Loucy (cell line): ENCODE measurements around the gene TOGARAM1.

ENCODE experiments used
- H2AFZ ChIP-seq: fragments of 200-600 bp; sonication (generic); 2 replicates; pipeline ENCODE4 v1.6.0; 2016; ENCODE audit warnings: antibody characterized with exemption, mild to moderate bottlenecking, low read length, moderate library complexity
- H3F3A ChIP-seq: fragments of 200-600 bp; 2 replicates; pipeline ENCODE4 v1.6.0; 2016; ENCODE audit warnings: antibody characterized with exemption, low read depth, mild to moderate bottlenecking
- H3K27me3 ChIP-seq: fragments of 200-600 bp; sonication (generic); 2 replicates; pipeline ENCODE4 v1.6.1; 2014; ENCODE audit warnings: low read length, mild to moderate bottlenecking; ENCODE audit not compliant: insufficient read depth, poor library complexity, severe bottlenecking
- H3K36me3 ChIP-seq: fragments of 200-600 bp; sonication (generic); 2 replicates; pipeline ENCODE4 v1.6.1; 2016; ENCODE audit warnings: low read length; ENCODE audit not compliant: insufficient read depth
- H3K4me1 ChIP-seq: fragments of 200-600 bp; sonication (generic); 2 replicates; pipeline ENCODE4 v1.5.1; 2014; ENCODE audit warnings: low read length, mild to moderate bottlenecking; ENCODE audit not compliant: insufficient read depth, poor library complexity, severe bottlenecking
- H3K4me2 ChIP-seq: fragments of 200-600 bp; sonication (generic); 2 replicates; pipeline ENCODE4 v1.6.0; 2014; ENCODE audit warnings: antibody characterized with exemption, low read length, low read depth, mild to moderate bottlenecking; ENCODE audit not compliant: poor library complexity, severe bottlenecking
- H3K4me3 ChIP-seq: fragments of 200-600 bp; sonication (generic); 2 replicates; pipeline ENCODE4 v1.5.1; 2014; ENCODE audit warnings: low read length, mild to moderate bottlenecking, mixed read lengths; ENCODE audit not compliant: poor library complexity, severe bottlenecking
- H3K79me2 ChIP-seq: fragments of 200-600 bp; sonication (generic); 2 replicates; pipeline ENCODE4 v1.6.1; 2014; ENCODE audit warnings: low read length; ENCODE audit not compliant: insufficient read depth
- H3K9ac ChIP-seq: fragments of 200-600 bp; sonication (generic); 2 replicates; pipeline ENCODE4 v1.6.0; 2014; ENCODE audit warnings: mild to moderate bottlenecking, low read depth, low read length, moderate library complexity; ENCODE audit not compliant: poor library complexity, severe bottlenecking
- H3K9me2 ChIP-seq: fragments of 200-600 bp; sonication (generic); replicated peaks from 2 replicates; pipeline ENCODE4 v1.6.1; 2016; ENCODE audit warnings: low read depth, low read length, mixed read lengths
- H3K9me3 ChIP-seq: fragments of 200-600 bp; sonication (generic); 2 replicates; pipeline ENCODE4 v1.6.1; 2014; ENCODE audit warnings: mild to moderate bottlenecking, antibody characterized with exemption, low read length, low read depth; ENCODE audit not compliant: insufficient read depth
- H4K20me1 ChIP-seq: fragments of 200-600 bp; sonication (generic); 2 replicates; pipeline ENCODE4 v1.6.0; 2014; ENCODE audit warnings: antibody characterized with exemption, low read length, mild to moderate bottlenecking; ENCODE audit not compliant: insufficient read depth, poor library complexity, severe bottlenecking
- EZH2phosphoT487 ChIP-seq: fragments of 200-600 bp; IDR thresholded peaks from 2 replicates; pipeline ENCODE4 v1.6.1; 2018; ENCODE audit warnings: antibody characterized with exemption, mild to moderate bottlenecking, moderate library complexity, borderline replicate concordance
- TF ChIP-seq, protein P1 (sequence below): fragments of 200-600 bp; sonication (generic); conservative IDR thresholded peaks from 2 replicates; pipeline ENCODE4 v1.5.1; 2014; ENCODE audit warnings: mild to moderate bottlenecking, antibody characterized with exemption, low read length

TOGARAM1 gene

DNA sequence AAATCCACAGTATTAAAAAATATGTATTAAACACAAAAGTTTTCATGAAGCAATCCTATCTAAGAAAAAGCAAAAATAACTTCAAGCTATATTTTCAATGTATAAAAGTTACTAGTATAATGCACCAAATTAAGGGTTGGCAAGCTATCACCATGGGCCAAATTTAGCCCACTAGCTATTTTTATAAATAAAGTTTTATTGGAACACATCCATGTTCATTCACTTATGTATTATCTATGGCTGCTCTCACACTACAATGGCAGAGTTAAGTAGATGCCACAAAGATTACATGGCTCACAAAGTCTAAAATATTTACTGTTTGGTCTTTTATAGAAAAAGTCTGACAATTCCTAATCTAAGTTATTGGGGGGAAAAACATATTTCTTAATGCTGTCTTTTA is 17.9 kb upstream of the TOGARAM1 start:
- Histone ChIP-seq H3K9me2 (no peaks in the 10 kb centered on the region), H3F3A (no peaks in the 10 kb centered on the region), H3K79me2 (peaks cover 25% of the 10 kb centered on the region), H3K9me3 (no peaks in the 10 kb centered on the region), H3K36me3 (peaks cover 41% of the 10 kb centered on the region), H3K4me1 (peaks cover 6% of the 10 kb centered on the region), H3K4me2 (no peak overlapping the region), H2AFZ (no peak overlapping the region), H3K27me3 (no peaks in the 10 kb centered on the region), H4K20me1 (no peaks in the 10 kb centered on the region), H3K4me3 (no peak overlapping the region), H3K9ac (no peak overlapping the region)
- no peak for TF ChIP-seq EZH2phosphoT487
- TF ChIP-seq, protein P1, sequence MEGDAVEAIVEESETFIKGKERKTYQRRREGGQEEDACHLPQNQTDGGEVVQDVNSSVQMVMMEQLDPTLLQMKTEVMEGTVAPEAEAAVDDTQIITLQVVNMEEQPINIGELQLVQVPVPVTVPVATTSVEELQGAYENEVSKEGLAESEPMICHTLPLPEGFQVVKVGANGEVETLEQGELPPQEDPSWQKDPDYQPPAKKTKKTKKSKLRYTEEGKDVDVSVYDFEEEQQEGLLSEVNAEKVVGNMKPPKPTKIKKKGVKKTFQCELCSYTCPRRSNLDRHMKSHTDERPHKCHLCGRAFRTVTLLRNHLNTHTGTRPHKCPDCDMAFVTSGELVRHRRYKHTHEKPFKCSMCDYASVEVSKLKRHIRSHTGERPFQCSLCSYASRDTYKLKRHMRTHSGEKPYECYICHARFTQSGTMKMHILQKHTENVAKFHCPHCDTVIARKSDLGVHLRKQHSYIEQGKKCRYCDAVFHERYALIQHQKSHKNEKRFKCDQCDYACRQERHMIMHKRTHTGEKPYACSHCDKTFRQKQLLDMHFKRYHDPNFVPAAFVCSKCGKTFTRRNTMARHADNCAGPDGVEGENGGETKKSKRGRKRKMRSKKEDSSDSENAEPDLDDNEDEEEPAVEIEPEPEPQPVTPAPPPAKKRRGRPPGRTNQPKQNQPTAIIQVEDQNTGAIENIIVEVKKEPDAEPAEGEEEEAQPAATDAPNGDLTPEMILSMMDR = no peak

DNA sequence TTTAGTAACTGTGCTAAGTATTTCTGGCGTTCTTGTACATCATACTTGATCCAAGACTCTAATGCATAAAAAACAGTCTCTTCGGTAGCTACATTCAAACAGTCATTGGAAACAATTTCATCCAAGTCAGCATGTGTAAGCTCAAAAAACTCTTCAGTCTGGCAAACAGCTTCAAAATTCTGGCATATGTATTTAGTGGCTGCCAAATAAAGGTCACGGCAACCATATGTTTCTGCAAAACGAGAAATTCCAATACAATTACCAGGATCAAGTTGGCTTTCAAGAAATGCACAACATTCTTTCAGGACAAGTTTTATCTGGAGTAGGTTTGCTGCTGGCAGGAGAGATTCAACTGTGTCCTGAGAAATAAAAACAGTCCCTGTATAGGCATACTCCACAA is 16.7 kb upstream of the TOGARAM1 start:
- H2AFZ ChIP-seq = no peak overlapping the region
- H3K9ac ChIP-seq = no peak overlapping the region
- no peak for TF ChIP-seq EZH2phosphoT487
- TF ChIP-seq, protein P1 = no peak
- H3K79me2 ChIP-seq = peaks cover 31% of the 10 kb centered on the region
- H4K20me1 ChIP-seq = peaks cover 3% of the 10 kb centered on the region
- H3K9me3 ChIP-seq = no peaks in the 10 kb centered on the region
- H3K4me2 ChIP-seq = no peak overlapping the region
- H3K9me2 ChIP-seq = no peaks in the 10 kb centered on the region
- peaks cover 30% of the 10 kb centered on the region for H3K36me3 ChIP-seq
- no peaks in the 10 kb centered on the region for H3F3A ChIP-seq
- H3K27me3 ChIP-seq = no peaks in the 10 kb centered on the region
- peaks cover 6% of the 10 kb centered on the region for H3K4me1 ChIP-seq
- no peak overlapping the region for H3K4me3 ChIP-seq

DNA sequence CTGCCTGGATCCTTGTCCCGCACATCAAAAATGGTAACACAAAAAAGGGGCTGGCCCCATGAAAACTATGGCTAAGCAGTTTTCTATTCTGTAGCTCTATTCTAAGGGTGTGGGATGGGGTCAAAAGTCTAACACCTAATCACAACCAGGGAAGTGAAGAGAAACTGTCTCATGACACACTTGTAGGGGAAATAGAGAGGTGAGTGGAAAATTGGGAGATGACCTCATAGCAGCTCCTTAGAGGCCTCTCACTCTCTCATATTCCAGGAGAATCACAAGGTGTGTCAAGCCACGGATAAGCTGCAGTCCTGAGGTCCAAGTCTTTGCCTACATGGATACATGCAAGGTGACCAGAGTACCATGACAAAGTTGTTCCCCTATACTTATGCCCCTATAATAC is 10.9 kb upstream of the TOGARAM1 start:
- TF ChIP-seq EZH2phosphoT487 = no peak
- TF ChIP-seq, protein P1 = no peak
- Histone ChIP-seq H3K79me2 (peaks cover 76% of the 10 kb centered on the region), H3K4me2 (no peak overlapping the region), H3K9me3 (no peaks in the 10 kb centered on the region), H3K27me3 (no peaks in the 10 kb centered on the region), H3K9me2 (no peaks in the 10 kb centered on the region), H3K4me3 (no peak overlapping the region), H3K36me3 (0 out of 2 replicates have a peak, but pooled peaks cover 10% of the 10 kb centered on the region), H2AFZ (no peak overlapping the region), H3F3A (no peaks in the 10 kb centered on the region), H3K4me1 (peaks cover 26% of the 10 kb centered on the region), H3K9ac (no peak overlapping the region), H4K20me1 (peaks cover 28% of the 10 kb centered on the region)
